ENCODE measurements around the gene SASH3.

The SASH3 gene

DNA sequence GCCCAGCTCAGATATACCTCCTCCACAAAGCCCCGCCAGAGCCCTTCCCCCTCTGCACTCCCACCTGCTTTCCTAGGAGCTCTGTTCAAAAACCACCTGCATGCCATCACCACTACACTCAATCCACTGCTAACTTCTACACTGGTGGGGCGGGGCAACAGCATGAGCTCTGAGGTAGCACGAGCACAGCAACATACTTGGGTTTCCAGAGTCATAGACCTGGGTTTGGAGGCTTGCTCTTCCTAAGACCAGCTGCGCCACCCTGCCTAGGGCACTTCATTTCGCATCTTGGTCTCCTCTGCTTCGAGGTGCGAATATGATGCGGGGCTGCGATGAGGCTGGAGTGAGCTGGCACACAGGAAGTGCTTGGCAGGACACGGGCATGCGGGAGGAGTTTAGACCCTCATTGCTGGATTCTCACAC, 3.6 kb downstream of the SASH3 start:
- DNase-seq (ENCODE audit: low read depth in 2 of 2) = no peak

- no peak for DNase-seq (ENCODE audit: low read depth in 2 of 2)
Observed at GRCh38 chrX:129784371-129784770, 4.6 kb downstream of the SASH3 start.

DNA sequence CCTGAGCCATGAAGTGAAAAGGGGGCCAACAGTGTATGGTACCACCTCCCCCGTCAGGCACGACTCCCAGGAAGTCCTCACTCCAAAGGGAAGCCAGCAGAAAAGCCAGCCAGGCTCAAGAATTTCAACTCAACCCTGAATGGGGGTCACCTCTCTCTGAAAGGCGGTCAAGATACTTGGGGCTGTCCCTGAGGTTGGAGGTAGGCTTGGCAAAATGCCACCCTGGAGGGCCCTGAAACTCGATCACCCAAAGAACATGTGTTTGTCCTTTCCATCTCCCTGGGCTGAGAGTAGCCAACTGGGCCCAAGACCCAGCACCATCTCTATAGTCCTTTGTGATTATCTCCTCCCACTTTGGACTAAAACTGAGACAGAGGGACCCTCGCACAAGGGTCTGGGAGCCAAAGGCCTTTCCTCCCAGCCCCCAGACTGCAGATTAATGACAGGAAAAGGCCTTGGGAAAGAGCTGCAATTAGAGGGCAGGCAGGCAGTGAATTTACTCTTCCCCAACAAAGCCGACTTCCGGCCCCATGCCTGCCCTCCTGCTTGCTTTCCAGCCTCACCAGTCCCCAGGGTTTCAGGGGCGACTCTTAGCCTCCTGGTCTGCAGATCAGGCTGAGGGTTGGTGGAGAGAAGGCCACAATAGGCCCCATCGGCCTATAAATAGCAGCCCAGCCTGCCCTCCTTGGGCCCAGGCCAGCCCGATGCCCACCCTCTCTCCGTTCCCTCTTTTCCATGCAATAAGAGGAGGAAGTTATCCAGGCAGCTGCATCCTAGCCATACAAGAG, 5.6 kb downstream of the SASH3 start:
- DNase-seq (ENCODE audit: low read depth in 2 of 2) = no peak

DNA sequence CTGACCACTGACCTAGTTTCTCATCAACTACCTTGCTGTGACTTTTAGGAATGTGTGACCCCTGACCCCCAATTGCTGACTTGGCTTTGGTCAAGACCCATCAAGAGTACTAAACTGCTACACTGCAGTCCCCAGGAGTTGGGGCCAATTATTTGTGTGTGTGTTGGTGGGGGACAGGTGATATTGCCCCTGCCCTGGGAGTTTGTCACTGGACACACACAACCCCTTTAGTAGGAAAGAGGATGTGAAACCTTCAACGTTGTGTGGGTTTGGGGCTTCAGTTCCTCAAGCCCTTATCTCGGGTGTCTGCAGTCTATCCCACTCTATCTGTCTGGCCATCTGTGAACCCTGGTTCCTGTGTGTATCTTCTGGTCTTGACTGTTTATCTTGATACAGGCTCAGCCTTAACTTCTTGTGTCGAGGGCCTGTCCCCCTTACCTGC, 6.5 kb downstream of the SASH3 start:
- no peak for DNase-seq (ENCODE audit: low read depth in 2 of 2)

GRCh38 chrX:129787336-129788055, 7.7 kb downstream of the SASH3 start:
- no peak for DNase-seq (ENCODE audit: low read depth in 2 of 2)

DNA sequence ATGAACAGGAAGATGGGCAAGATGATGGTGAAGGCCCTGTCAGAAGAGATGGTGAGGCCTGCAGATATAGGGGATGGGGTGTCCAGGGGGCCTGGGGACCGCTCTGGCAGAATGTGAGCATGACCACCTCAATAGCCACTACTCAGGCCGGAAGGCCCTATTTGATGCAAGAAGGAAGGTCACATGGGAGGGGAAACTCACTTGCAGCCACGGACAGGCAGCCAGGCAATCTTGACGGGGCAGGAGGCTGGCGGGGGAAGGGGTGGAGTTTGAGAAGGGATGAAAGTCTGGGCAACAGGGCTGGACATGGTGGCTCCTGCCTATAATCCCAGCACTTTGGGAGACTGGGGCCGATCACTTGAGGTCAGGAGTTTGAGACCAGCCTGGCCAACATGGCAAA, 8.8 kb downstream of the SASH3 start:
- no peak for DNase-seq (ENCODE audit: low read depth in 2 of 2)

DNA sequence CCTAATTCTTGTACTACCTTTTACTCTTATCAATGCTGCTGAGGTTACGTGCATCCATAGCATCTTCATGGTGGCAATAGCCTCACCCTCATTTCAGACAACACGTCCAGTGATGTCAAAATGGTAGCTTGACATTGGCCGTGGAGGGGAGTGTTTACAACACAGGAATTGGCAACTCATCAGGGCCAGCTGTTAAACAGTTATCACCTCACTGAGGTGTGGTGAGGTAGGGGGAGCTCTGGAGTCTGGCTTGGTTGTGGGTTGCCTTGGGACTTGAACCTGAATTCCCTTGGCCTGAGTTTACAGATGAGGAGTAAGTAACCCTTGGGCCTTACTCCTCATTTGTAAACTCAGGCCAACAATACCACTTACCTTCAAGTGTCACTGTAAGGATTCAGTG, 10.4 kb downstream of the SASH3 start:
- DNase-seq (ENCODE audit: low read depth in 2 of 2) = no peak

DNA sequence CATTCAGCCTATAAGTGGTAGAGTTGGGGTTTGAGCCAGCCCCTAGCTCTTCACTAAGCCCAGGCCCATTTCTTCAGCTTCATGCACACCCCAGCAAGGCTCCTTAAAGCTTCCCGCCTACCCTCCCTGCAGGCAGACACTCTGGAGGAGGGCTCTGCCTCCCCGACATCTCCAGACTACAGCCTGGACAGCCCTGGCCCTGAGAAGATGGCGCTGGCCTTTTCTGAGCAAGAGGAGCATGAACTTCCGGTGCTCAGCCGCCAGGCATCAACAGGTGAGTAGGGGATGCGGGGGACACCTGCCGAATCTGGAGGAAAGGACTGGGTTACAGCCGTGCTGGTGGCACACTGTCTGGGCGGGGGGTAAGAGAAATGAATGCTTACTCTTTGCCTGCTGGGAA, 11.1 kb downstream of the SASH3 start:
- no peak for DNase-seq (ENCODE audit: low read depth in 2 of 2)

DNA sequence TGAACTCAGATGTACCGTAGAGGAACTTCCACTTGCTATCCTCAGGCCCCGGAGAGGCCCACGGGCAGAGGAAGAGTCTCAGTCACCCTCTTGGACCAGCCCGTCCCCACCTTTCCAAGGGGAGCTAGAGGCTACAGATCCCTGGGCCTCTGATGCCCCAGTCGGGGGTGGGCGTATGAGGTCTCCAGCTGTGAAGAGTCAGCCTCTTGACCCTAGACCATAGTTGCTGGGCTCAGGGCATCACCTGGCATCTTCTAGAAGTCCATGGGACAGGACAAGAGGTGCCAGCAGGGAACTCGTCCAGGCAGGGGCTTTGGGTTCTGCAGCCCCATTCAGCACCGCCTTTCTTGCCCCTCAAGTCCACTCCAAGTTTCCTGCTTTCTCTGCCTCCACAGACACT, 11.6 kb downstream of the SASH3 start:
- DNase-seq (ENCODE audit: low read depth in 2 of 2) = no peak

DNA sequence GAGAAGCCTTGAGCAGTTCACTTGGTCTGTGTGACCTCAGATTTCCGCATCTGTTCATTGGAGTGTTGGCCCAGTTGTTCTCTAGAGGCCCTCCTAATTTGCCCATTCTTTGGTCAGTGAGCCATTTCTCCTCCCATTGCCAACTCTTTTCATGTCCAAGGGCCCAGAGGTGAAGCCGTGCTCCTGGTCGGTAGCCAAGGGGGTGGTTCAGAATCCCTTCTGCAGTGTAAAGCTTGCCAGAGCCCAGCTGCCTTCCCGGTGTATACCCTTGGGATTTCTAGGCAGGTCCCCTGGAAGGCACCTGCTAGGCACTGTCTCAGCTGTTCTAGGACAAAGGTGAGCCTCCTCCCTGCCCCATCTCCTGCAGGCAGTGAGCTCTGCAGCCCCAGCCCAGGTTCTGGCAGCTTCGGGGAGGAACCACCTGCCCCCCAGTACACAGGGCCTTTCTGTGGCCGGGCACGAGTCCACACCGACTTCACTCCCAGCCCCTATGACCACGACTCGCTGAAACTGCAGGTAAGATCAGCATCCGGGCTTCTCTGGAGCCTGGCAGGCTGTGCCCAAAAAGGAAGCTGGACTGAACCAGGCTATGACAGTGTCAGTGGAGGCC, 12.3 kb downstream of the SASH3 start:
- DNase-seq (ENCODE audit: low read depth in 2 of 2) = no peak

GRCh38 chrX:129792586-129793291, 13.0 kb downstream of the SASH3 start:
- no peak for DNase-seq (ENCODE audit: low read depth in 2 of 2)

DNA sequence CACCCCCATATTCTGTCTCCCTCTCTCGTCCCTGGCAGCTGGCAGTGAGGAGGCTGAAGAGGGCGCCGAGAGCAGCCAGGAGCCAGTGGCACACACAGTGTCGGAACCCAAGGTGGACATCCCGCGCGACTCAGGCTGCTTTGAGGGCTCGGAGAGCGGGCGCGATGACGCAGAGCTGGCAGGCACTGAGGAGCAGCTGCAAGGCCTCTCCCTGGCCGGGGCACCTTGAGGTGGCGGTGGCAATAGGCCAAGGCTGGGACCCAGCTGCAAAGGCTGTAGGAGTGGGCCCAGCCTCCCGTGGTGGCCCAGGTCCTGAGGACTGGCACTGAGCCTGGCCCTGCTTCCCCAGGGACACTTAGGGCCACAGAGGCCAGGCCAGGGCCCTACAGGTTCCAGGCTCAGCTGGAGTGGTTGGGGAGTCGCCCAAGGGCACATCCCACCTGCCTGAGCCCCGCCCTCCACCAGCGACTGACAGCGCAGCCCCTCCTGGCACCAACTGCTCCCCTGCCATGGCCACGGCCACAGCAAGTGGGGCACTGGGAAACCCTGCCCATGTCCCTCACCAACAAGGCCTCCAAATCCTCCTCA, 13.9 kb downstream of the SASH3 start:
- DNase-seq (ENCODE audit: low read depth in 2 of 2) = no peak

DNA sequence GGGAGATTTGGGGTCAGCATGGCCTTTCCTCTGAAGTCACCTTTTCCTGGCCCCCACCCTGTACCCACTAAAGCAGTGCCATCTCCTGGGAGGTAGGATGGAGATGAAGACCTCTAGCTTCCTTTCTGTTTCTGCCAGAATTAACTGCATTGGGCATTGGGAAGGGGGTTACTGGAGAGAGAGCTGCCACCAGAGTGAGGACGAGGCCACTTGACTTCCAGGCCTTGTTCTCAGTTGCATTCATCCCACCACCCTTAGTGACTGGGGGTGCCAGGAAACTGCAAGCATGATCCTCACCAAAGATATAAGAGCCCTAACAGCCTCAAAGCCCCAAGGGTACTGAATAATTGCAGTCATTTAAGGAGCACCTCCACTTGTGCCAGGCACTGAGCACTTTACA, 15.8 kb downstream of the SASH3 start:
- no peak for DNase-seq (ENCODE audit: low read depth in 2 of 2)

DNA sequence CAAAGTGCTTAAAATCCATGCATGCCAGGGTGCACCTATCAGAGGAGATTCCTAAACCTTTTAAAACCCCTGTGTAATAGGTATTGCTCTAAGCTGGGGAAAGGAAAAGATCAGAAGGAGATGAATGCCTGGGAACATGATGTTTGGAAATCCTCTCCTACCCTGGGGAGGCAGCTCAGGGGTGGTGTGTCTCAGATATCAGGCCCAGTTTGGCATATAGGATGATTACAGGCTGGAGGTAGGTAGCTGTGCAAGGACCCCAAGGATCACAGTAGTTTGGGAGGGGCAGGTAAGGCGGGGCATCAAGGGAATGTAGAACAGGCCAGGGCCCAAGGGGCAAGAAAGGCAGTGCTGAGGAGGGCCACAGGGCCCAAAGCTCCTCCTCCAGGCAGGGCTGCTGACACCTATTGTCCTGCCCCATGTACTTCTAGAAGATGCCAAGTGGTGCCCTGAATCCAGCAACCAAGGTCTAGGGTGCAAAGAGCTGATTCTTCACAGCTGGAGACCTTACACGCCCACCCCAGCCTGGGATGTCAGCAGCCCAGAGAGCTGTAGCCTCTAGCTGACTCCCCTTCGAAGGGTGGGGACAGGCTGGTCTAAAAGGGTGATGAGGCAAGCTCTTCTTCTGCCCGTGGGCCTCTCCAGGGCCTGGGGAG, 17.6 kb downstream of the SASH3 start:
- no peak for DNase-seq (ENCODE audit: low read depth in 2 of 2)

DNA sequence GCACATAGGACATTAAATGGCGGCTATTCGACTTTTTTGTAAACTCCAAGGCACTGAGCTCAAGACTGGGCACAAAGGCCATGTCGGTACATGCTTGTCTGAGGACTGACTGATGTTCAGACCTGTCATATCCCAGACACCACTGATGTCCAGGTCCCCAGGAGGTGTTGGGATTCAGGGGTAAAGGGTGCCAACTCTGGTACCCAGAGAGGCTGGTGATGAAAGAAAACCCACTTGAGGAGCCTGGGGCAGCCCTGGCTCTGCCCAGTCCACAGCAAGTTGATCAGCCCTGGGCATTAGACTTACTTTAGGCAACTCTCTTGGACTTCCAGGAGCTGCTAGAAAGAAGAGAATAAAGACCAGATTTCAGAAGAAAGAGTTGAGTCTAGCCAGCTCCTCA, 18.7 kb downstream of the SASH3 start:
- no peak for DNase-seq (ENCODE audit: low read depth in 2 of 2)

DNA sequence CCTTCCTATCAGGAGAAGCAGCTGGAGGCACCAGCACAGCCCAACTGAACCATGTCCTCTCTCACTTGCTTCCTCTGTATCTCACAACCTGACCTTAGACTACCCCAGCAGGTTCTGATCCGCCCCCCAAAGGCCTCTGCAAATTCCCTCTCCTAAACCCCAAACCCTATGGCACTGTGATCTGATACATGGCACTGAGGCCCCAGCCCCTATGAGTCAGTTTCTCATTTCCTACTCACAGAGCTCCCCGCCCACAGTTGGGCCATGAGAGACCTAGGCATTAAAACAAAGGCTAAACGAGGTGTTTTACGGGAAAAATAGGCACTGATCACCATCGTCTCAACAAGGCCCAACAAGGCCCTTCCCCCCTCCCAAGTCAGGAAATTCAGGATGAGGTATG, 19.1 kb downstream of the SASH3 start:
- peak in 1 of 2 donors; percentile 12 for DNase-seq (ENCODE audit: low read depth in 2 of 2)

GRCh38 chrX:129800186-129800585, 20.4 kb downstream of the SASH3 start:
- DNase-seq (ENCODE audit: low read depth in 2 of 2) = no peak

DNA sequence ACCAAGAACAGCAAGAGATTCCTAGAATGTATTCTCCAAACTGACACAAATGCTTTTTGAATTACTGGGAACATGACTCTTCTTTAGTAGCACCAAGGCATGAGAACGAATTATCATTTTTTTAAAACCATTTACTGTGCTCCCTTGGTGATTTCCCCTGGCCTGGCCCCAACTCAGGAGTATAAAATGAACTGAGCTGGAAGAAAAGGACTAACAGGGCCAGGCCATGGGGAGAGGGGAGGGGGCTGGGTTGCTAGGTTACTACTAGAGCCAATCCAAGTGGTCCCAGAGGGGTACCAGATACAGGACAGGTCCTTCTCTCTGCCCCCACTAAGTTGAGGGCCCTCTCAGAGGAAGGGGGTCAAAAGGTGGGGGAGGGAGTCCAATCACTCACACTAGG, 23.1 kb downstream of the SASH3 start:
- DNase-seq (ENCODE audit: low read depth in 2 of 2) = no peak

DNA sequence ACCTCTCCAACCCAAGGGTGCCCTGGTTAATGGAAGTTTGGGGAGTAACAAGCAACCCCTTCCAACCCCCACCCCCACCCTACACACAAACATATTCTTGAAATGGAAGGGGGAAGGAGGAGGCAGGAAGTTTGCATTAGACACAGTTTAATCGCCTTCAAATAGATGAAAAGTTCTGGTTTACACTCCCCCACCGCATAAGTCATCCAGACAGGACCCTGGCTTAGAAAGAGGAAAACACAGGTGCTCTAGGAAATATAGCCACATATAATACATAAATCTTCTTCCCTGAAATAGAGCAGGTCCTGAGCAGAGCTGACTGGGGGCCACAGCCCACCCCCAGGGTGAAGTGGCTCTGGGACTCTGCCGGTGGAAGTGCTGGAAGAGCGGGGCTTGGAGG, 25.1 kb downstream of the SASH3 start:
- no peak for DNase-seq (ENCODE audit: low read depth in 2 of 2)

DNA sequence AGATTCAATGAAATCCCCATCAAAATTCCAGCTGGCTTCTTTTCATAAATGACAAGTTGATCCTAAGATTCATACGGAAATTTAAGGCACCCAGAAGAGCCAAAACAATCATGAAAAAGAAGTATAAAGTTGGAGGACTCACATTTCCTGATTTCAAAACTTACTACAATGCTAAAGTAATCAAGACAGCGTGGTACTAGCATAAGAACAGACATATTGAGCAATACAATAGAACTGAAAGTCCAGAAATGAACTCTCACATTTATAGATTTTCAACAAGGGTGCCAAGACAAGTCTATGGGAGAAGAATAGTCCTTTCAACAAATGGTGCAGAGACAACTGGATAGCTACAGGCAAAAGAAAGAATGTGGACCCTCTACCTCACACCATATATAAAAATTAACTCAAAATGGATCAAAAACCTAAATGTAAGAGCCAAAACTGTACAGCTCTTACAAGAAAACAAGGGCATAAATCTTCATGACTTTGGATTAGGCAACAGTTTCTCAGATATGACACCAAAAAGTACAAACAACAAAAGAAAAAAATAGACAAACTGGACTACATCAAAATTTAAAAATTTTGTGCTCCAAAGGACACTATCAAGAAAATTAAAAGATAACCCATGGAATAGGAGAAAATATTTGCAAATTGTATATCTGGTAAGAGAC, 28.5 kb downstream of the SASH3 start:
- DNase-seq (ENCODE audit: low read depth in 2 of 2) = no peak
